Measurements from ENCODE around the gene TAF4. TPM values are rescaled to one million over a fixed set of nuclear protein-coding genes. Genes with fewer than 3 reads are reported as not detected.

TAF4 gene
- total RNA-seq, 1 donor from 2014 or later = 20.0 TPM

DNA sequence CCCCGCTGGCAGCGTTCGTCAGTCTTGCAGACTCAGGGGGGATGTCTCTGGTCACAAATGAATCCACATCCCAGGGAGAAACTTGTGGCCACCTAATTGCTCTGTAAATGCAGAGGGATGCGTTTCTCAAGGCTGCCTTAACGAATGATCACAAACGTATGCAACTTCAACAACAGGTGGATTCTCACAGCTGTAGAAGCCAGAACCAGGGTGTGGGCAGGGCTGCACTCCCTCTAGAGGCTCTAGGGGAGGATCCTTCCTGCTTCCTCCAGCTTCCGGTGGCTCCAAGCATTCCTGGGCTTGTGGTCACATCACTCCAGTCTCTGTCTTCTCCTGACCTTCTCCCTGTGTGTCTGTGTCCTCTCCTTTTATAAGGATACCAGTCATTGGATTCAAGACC, 3.3 kb upstream of the TAF4 start:
- DNase-seq = no peak
- TF ChIP-seq, protein P1, sequence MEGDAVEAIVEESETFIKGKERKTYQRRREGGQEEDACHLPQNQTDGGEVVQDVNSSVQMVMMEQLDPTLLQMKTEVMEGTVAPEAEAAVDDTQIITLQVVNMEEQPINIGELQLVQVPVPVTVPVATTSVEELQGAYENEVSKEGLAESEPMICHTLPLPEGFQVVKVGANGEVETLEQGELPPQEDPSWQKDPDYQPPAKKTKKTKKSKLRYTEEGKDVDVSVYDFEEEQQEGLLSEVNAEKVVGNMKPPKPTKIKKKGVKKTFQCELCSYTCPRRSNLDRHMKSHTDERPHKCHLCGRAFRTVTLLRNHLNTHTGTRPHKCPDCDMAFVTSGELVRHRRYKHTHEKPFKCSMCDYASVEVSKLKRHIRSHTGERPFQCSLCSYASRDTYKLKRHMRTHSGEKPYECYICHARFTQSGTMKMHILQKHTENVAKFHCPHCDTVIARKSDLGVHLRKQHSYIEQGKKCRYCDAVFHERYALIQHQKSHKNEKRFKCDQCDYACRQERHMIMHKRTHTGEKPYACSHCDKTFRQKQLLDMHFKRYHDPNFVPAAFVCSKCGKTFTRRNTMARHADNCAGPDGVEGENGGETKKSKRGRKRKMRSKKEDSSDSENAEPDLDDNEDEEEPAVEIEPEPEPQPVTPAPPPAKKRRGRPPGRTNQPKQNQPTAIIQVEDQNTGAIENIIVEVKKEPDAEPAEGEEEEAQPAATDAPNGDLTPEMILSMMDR (IDR thresholded peaks at IDR 0.05; ENCODE audit: partially characterized antibody, unreplicated experiment) = no peak
- H3K4me1 Mint-ChIP-seq (ENCODE audit: low read depth, unreplicated experiment) = peaks cover 8% of the 10 kb centered on the region
- H3K27ac Mint-ChIP-seq (ENCODE audit: unreplicated experiment) = no peak overlapping the region
- no peak overlapping the region for H3K4me3 Mint-ChIP-seq (ENCODE audit: unreplicated experiment)
- H3K27me3 Mint-ChIP-seq (ENCODE audit: unreplicated experiment) = peaks cover 3% of the 10 kb centered on the region
- peaks cover 7% of the 10 kb centered on the region for H3K36me3 Mint-ChIP-seq (ENCODE audit: unreplicated experiment)
- peaks cover 9% of the 10 kb centered on the region for H3K9me3 Mint-ChIP-seq (ENCODE audit: unreplicated experiment)

DNA sequence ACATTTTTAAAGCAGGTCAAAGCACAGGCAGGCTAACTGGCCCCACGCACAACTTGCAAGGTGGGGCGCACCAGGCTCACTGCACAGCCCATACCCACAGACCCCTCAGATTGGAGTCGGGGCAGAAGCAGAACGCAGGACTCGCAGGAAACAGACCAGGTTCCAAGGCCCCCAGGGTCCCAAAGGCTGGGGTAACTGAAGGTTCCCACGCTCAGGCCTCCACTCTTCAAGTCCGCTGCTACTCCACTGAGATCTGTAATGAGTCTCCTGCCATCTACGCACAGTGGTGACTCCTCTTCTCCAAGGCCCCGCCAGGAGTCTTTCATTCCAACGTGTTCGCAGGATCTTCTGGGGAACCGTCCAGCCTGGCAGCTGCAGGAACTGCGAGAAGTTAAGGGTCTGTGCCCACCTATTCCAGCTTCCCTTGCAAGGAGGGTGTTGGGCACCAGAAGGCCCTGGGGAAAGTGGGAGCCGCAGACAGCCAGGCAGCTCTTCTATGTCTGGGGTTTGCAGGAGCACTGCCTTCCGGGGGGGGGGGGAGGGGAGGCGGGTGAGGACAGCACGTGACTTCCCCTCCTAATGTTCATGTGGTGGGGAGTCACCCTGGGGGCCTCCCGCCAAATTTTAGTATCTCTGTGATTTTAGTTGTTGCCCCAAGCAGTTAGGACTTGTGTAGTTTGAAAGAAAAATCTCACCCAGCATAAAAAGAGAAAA, 2.0 kb upstream of the TAF4 start:
- H3K4me3 Mint-ChIP-seq (ENCODE audit: unreplicated experiment) = peak overlapping the region; percentile 92
- peaks cover 6% of the 10 kb centered on the region for H3K27me3 Mint-ChIP-seq (ENCODE audit: unreplicated experiment)
- TF ChIP-seq, protein P1 (IDR thresholded peaks at IDR 0.05; ENCODE audit: partially characterized antibody, unreplicated experiment) = no peak
- no peak for DNase-seq
- peaks cover 12% of the 10 kb centered on the region for H3K4me1 Mint-ChIP-seq (ENCODE audit: low read depth, unreplicated experiment)
- H3K9me3 Mint-ChIP-seq (ENCODE audit: unreplicated experiment) = peaks cover 17% of the 10 kb centered on the region
- H3K36me3 Mint-ChIP-seq (ENCODE audit: unreplicated experiment) = no peaks in the 10 kb centered on the region
- H3K27ac Mint-ChIP-seq (ENCODE audit: unreplicated experiment) = peak overlapping the region; percentile 43

DNA sequence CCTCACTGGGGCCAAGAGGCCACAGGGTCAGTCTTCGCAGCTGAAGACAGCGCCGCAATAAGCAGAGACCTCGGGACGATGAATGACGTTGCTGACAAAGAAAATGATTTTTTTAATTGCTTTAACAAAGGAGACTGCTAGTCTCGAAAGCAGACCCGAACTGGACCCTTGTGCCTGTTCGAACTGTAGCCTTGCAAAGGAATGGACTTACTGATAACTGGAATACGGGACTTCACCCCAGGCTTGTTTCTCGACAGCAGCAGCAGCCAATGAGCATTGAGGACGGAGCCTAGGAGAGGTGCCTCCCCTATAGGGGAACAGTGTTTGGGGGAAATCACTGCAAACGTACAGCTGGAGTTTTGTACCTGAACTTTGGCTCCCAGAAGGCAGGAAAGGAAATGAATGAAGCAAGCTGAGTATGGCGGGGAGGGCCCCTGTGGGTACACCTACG, 1.3 kb upstream of the TAF4 start:
- Mint-ChIP-seq H3K27me3 (ENCODE audit: unreplicated experiment) (peaks cover 6% of the 10 kb centered on the region), H3K4me3 (ENCODE audit: unreplicated experiment) (peak overlapping the region; percentile 92), H3K9me3 (ENCODE audit: unreplicated experiment) (peaks cover 17% of the 10 kb centered on the region), H3K27ac (ENCODE audit: unreplicated experiment) (peak overlapping the region; percentile 93), H3K4me1 (ENCODE audit: low read depth, unreplicated experiment) (peaks cover 18% of the 10 kb centered on the region), H3K36me3 (ENCODE audit: unreplicated experiment) (no peaks in the 10 kb centered on the region)
- DNase-seq = no peak
- TF ChIP-seq, protein P1 (IDR thresholded peaks at IDR 0.05; ENCODE audit: partially characterized antibody, unreplicated experiment) = no peak

DNA sequence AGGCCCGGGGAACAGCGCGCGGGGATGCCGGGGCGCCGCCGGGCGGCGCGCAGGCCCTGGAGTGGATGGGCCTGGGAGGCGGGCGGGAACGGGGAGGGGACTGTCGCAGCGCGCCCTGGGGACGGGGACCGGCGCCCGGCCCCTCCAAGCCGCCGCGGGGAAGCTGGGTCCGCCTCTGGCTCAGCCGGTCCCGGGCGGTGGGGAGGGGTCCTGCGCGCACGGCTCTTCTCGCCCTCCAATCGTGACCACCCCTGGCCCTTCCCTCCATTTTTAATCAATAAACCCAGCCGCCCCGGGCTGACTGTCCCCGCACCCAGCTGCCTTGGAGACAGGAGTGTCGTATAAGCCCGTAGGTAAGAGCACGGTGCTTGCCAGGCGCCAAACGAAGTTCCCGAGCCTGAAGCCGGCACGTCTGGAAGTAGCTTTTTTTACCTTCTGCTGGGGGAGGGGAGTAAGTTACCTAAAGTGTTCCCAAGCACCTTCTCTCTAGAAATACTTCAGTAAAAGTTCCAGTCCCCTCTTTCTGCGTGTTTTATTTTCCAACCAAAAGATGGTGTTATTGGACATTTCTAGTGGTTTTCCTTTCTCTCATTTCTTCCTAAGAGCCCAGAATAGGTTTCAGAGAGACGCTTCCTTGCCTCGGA, 780 bp upstream of the TAF4 start:
- H3K4me3 Mint-ChIP-seq (ENCODE audit: unreplicated experiment) = peak overlapping the region; percentile 92
- peaks cover 6% of the 10 kb centered on the region for H3K27me3 Mint-ChIP-seq (ENCODE audit: unreplicated experiment)
- no peaks in the 10 kb centered on the region for H3K36me3 Mint-ChIP-seq (ENCODE audit: unreplicated experiment)
- peak; percentile 91 for DNase-seq
- peaks cover 20% of the 10 kb centered on the region for H3K4me1 Mint-ChIP-seq (ENCODE audit: low read depth, unreplicated experiment)
- peak overlapping the region; percentile 93 for H3K27ac Mint-ChIP-seq (ENCODE audit: unreplicated experiment)
- H3K9me3 Mint-ChIP-seq (ENCODE audit: unreplicated experiment) = peaks cover 17% of the 10 kb centered on the region
- TF ChIP-seq, protein P1 (IDR thresholded peaks at IDR 0.05; ENCODE audit: partially characterized antibody, unreplicated experiment) = no peak
